Right ventricle myocardium inferior (tissue), 1 donor: ENCODE data around the gene USP54. TPM values are rescaled to one million over a fixed set of nuclear protein-coding genes. Genes with fewer than 3 reads are reported as not detected.
"Not testable (repeated sequence)": the region's sequence is repeated elsewhere in the genome, so short reads cannot be mapped to it uniquely, and the experiment has no call there.

ENCODE experiments used
- ATAC-seq: fragments of 200-7000 bp; cut with Tn5 transposase; one replicate; pipeline ENCODE4 v1.9.1; 2020; ENCODE audit warnings: mild to moderate bottlenecking, moderate library complexity
- DNase-seq: peaks from one replicate; pipeline ENCODE4 v3.0.0; 2021; ENCODE audit errors: missing footprints
- intact Hi-C: fragments of 100-400 bp; cut with DNase I; formaldehyde crosslinking; loops from one replicate; pipeline ENCODE4 v1.11.0; 2022
- total RNA-seq: library from RNA; stranded (reverse); fragmentation: NEBNext Ultra II Directional; extraction: Animal tissue kit (Norgen Biotek cat#: 25700); gene quantifications from one replicate; pipeline ENCODE4 v1.2.1, GENCODE V29; 2021
- donor health status: DM: no; HTN: yes; CAD: no; lungs with severe emphysema.

The USP54 gene
- total RNA-seq, 1 donor from 2014 or later: 29.7 TPM

- intact Hi-C loops: no loop called here
- DNase-seq (no peak), ATAC-seq (peak; percentile 80)
Measured at GRCh38 chr10:73591935-73592699, 975 bp upstream of the USP54 start.

- no peak for DNase-seq
- intact Hi-C loops: no loop called here
- no peak for ATAC-seq
Measured at GRCh38 chr10:73589563-73590126, 1.5 kb downstream of the USP54 start.

GRCh38 chr10:73588656-73589055 is 2.5 kb downstream of the USP54 start:
- intact Hi-C loops: no loop called here
- DNase-seq (no peak), ATAC-seq (no peak)

- ATAC-seq (peak; percentile 77), DNase-seq (no peak)
- intact Hi-C loops: no loop called here
Measured at GRCh38 chr10:73586583-73586984, 4.6 kb downstream of the USP54 start.

GRCh38 chr10:73585327-73585726 is 5.8 kb downstream of the USP54 start:
- DNase-seq (no peak), ATAC-seq (no peak)
- intact Hi-C loops: no loop called here

GRCh38 chr10:73584737-73585136 is 6.4 kb downstream of the USP54 start:
- no peak for ATAC-seq
- intact Hi-C loops: no loop called here
- DNase-seq: no peak

GRCh38 chr10:73581918-73582317 is 9.2 kb downstream of the USP54 start:
- ATAC-seq (no peak), DNase-seq (no peak)
- intact Hi-C loops: no loop called here

GRCh38 chr10:73578927-73579326 is 12.2 kb downstream of the USP54 start:
- intact Hi-C loops: loop anchor here (5.0 kb wide), 1 partner anchor 48 kb away; no protein-coding TSS in a partner anchor
- ATAC-seq, DNase-seq: not testable (repeated sequence)

- ATAC-seq: peak; percentile 92
- intact Hi-C loops: loop anchor here (5.0 kb wide), 1 partner anchor 50 kb away; no protein-coding TSS in a partner anchor
- DNase-seq: no peak
Measured at GRCh38 chr10:73577788-73578187, 13.4 kb downstream of the USP54 start.

- no peak for DNase-seq
- no peak for ATAC-seq
- intact Hi-C loops: loop anchor here (5.0 kb wide), 1 partner anchor 50 kb away; no protein-coding TSS in a partner anchor
Measured at GRCh38 chr10:73576890-73577591, 14.1 kb downstream of the USP54 start.

GRCh38 chr10:73576178-73576889 is 14.8 kb downstream of the USP54 start:
- intact Hi-C loops: loop anchor here (5.0 kb wide), 1 partner anchor 51 kb away; no protein-coding TSS in a partner anchor
- DNase-seq: no peak
- peak; percentile 74 for ATAC-seq

GRCh38 chr10:73567025-73567424 is 24.1 kb downstream of the USP54 start:
- intact Hi-C loops, ATAC-seq, DNase-seq: not testable (repeated sequence)

GRCh38 chr10:73561192-73561591 is 29.9 kb downstream of the USP54 start:
- ATAC-seq (no peak), DNase-seq (no peak)
- intact Hi-C loops: no loop called here

- no peak for ATAC-seq
- no peak for DNase-seq
- intact Hi-C loops: no loop called here
Measured at GRCh38 chr10:73559590-73559989, 31.6 kb downstream of the USP54 start.

- intact Hi-C loops: no loop called here
- ATAC-seq (no peak), DNase-seq (no peak)
Measured at GRCh38 chr10:73556855-73557254, 34.3 kb downstream of the USP54 start.

- intact Hi-C loops: no loop called here
- DNase-seq (no peak), ATAC-seq (no peak)
Measured at GRCh38 chr10:73554721-73555120, 36.4 kb downstream of the USP54 start.

GRCh38 chr10:73553761-73554160 is 37.4 kb downstream of the USP54 start:
- ATAC-seq (no peak), DNase-seq (no peak)
- intact Hi-C loops: no loop called here

- ATAC-seq: peak; percentile 96
- DNase-seq: no peak
- intact Hi-C loops: no loop called here
Measured at GRCh38 chr10:73552819-73553715, 38.1 kb downstream of the USP54 start.
